H1 (cell line): ENCODE results near the gene EXOSC5. TPM values are rescaled to one million over a fixed set of nuclear protein-coding genes. Genes with fewer than 3 reads are reported as not detected.

ENCODE experiments used
- CTCF ChIA-PET: fragments of 300-600 bp; sonication (Branson Sonifier 250); formaldehyde crosslinking; loops from one replicate; lab custom pipeline; 2021; ENCODE audit not compliant: partially characterized antibody; lab: Charles Lee
- POLR2A ChIA-PET: fragments of 300-600 bp; sonication (Branson Sonifier 250); formaldehyde crosslinking; loops from one replicate; lab custom pipeline; 2021; ENCODE audit warnings: inconsistent platforms; ENCODE audit not compliant: partially characterized antibody; lab: Charles Lee
- DNase-seq, 2 experiments: peaks; one replicate each; pipeline versions ENCODE4 v3.0.0 to v3.0.0-alpha.2; 2010 to 2022; ENCODE audit warnings: low spot score in 2 of 2, low read depth in 1 of 2, mixed read lengths in 1 of 2
- FAIRE-seq: peaks from 2 replicates; lab custom pipeline; 2011; peaks lifted over from hg19 to GRCh38; lab: Jason Lieb, UNC
- H2AFZ ChIP-seq: 2 replicates; pipeline ENCODE4 v1.8.1; 2012; ENCODE audit warnings: low read length, inconsistent platforms
- H2AK5ac ChIP-seq: 2 replicates; pipeline ENCODE4 v1.6.1; 2013; ENCODE audit warnings: low read depth, low read length
- H2BK120ac ChIP-seq: replicated peaks from 2 replicates; pipeline ENCODE3; 2013; ENCODE audit warnings: low read depth, low read length, inconsistent platforms
- H2BK12ac ChIP-seq: 2 replicates; pipeline ENCODE4 v1.6.1; 2013; ENCODE audit warnings: low read depth, low read length
- H2BK15ac ChIP-seq: 2 replicates; pipeline ENCODE4 v1.6.1; 2013; ENCODE audit warnings: low read length
- H2BK20ac ChIP-seq: 2 replicates; pipeline ENCODE4 v1.6.1; 2013; ENCODE audit warnings: low read length
- H2BK5ac ChIP-seq: 2 replicates; pipeline ENCODE4 v1.6.1; 2013; ENCODE audit warnings: low read depth, low read length
- H3K14ac ChIP-seq: 2 replicates; pipeline ENCODE4 v1.6.1; 2013; ENCODE audit warnings: inconsistent platforms; ENCODE audit not compliant: insufficient read length
- H3K18ac ChIP-seq: 2 replicates; pipeline ENCODE4 v1.6.1; 2013; ENCODE audit warnings: low read length; ENCODE audit errors: extremely low read depth
- H3K23ac ChIP-seq: 2 replicates; pipeline ENCODE4 v1.6.1; 2013; ENCODE audit warnings: inconsistent platforms; ENCODE audit not compliant: insufficient read length
- H3K23me2 ChIP-seq: 2 replicates; pipeline ENCODE4 v1.6.1; 2013; ENCODE audit warnings: low read depth, low read length
- H3K27ac ChIP-seq: 2 replicates; pipeline ENCODE4 v1.6.1; 2011; ENCODE audit warnings: low read depth, low read length, inconsistent platforms
- H3K27me3 ChIP-seq, 4 experiments: replicated peaks in 1 of 4; 1 replicate in 1 of 4; 2 replicates in 3 of 4; pipeline versions ENCODE4 v1.6.1 to v1.8.1; 2011 to 2013; ENCODE audit warnings: low read length in 3 of 4, mild to moderate bottlenecking in 3 of 4, inconsistent platforms in 2 of 4, mixed read lengths in 2 of 4, moderate library complexity in 1 of 4; ENCODE audit not compliant: control insufficient read depth in 3 of 4, insufficient read depth in 3 of 4; ENCODE audit errors: extremely low read depth in 1 of 4
- H3K36me3 ChIP-seq, 4 experiments: 2 replicates each; pipeline versions ENCODE4 v1.6.1 to v1.8.1; 2011 to 2013; ENCODE audit warnings: mild to moderate bottlenecking in 4 of 4, low read length in 3 of 4, moderate library complexity in 2 of 4, control low read depth in 1 of 4, inconsistent platforms in 1 of 4; ENCODE audit not compliant: insufficient read depth in 4 of 4, control insufficient read depth in 2 of 4
- H3K4ac ChIP-seq: replicated peaks from 2 replicates; pipeline ENCODE3; 2013; ENCODE audit warnings: low read length, low read depth, mixed read lengths, inconsistent platforms; ENCODE audit not compliant: insufficient read length
- H3K4me1 ChIP-seq, 4 experiments: replicated peaks in 1 of 4; 1 replicate in 1 of 4; 2 replicates in 3 of 4; pipeline versions ENCODE4 v1.6.1 to v1.8.1; 2011 to 2013; ENCODE audit warnings: low read length in 3 of 4, inconsistent platforms in 2 of 4, mixed read lengths in 1 of 4; ENCODE audit not compliant: insufficient read depth in 4 of 4, control insufficient read depth in 3 of 4
- H3K4me2 ChIP-seq, 2 experiments: 2 replicates each; pipeline versions ENCODE4 v1.6.1 to v1.8.1; 2011 to 2013; ENCODE audit warnings: low read depth in 2 of 2, low read length in 2 of 2, control low read depth in 1 of 2, inconsistent platforms in 1 of 2, mild to moderate bottlenecking in 1 of 2; ENCODE audit not compliant: insufficient read depth in 1 of 2
- H3K4me3 ChIP-seq, 4 experiments: fragments of 200-600, 300-600 bp in 1 of 4; sonication (generic), shearing (Covaris generic), sonication (Bioruptor Twin) in 1 of 4; 2 replicates each; pipeline versions ENCODE4 v1.5.1 to v1.8.1; 2011 to 2016; ENCODE audit warnings: low read length in 4 of 4, low read depth in 3 of 4, control low read depth in 2 of 4, inconsistent platforms in 2 of 4, mild to moderate bottlenecking in 2 of 4, mixed read lengths in 1 of 4, moderate library complexity in 1 of 4; ENCODE audit not compliant: insufficient read depth in 2 of 4; ENCODE audit errors: extremely low read depth in 1 of 4
- H3K56ac ChIP-seq: replicated peaks from 2 replicates; pipeline ENCODE3; 2013; ENCODE audit warnings: low read depth, mild to moderate bottlenecking, mixed read lengths, low read length, inconsistent platforms; ENCODE audit not compliant: insufficient read length
- H3K79me1 ChIP-seq: 2 replicates; pipeline ENCODE4 v1.6.1; 2013; ENCODE audit warnings: low read depth, low read length, control low read depth
- H3K79me2 ChIP-seq, 2 experiments: 2 replicates each; pipeline versions ENCODE4 v1.6.1 to v1.8.1; 2012 to 2013; ENCODE audit warnings: low read length in 2 of 2, mild to moderate bottlenecking in 2 of 2, inconsistent platforms in 1 of 2; ENCODE audit not compliant: insufficient read depth in 2 of 2, control insufficient read depth in 1 of 2
- H3K9ac ChIP-seq, 4 experiments: replicated peaks in 1 of 4; 1 replicate in 1 of 4; 2 replicates in 3 of 4; pipeline versions ENCODE4 v1.6.1 to v1.8.1; 2011 to 2013; ENCODE audit warnings: low read depth in 3 of 4, low read length in 3 of 4, control low read depth in 2 of 4, mild to moderate bottlenecking in 2 of 4, moderate library complexity in 2 of 4, inconsistent platforms in 1 of 4; ENCODE audit errors: extremely low read depth in 1 of 4
- H3K9me3 ChIP-seq, 2 experiments: 2 replicates each; pipeline versions ENCODE4 v1.6.1 to v1.8.1; 2012 to 2013; ENCODE audit warnings: mild to moderate bottlenecking in 2 of 2, moderate library complexity in 2 of 2, control low read depth in 1 of 2, inconsistent platforms in 1 of 2, low read depth in 1 of 2, low read length in 1 of 2, mixed read lengths in 1 of 2; ENCODE audit not compliant: insufficient read depth in 2 of 2
- H4K20me1 ChIP-seq, 2 experiments: replicated peaks in 1 of 2; 2 replicates each; pipeline versions ENCODE3 to v1.8.1; 2011 to 2013; ENCODE audit warnings: inconsistent platforms in 2 of 2, low read length in 2 of 2, mild to moderate bottlenecking in 1 of 2; ENCODE audit not compliant: insufficient read depth in 2 of 2, control insufficient read depth in 1 of 2
- H4K5ac ChIP-seq: 2 replicates; pipeline ENCODE4 v1.6.1; 2013; ENCODE audit warnings: low read length, low read depth, mixed read lengths, inconsistent platforms; ENCODE audit not compliant: insufficient read length
- H4K8ac ChIP-seq: 2 replicates; pipeline ENCODE4 v1.8.0; 2013; ENCODE audit warnings: mild to moderate bottlenecking, moderate library complexity, low read length, inconsistent platforms; ENCODE audit not compliant: insufficient read depth; ENCODE audit errors: extremely low read depth
- H4K91ac ChIP-seq: replicated peaks from 2 replicates; pipeline ENCODE3; 2013; ENCODE audit warnings: low read length, mixed read lengths, inconsistent platforms; ENCODE audit not compliant: insufficient read length
- SIRT6 ChIP-seq: IDR thresholded peaks from one replicate; pipeline ENCODE4 v1.7.1; 2012; ENCODE audit warnings: low read length, inconsistent platforms
- SRF ChIP-seq: IDR thresholded peaks from 2 replicates; pipeline ENCODE4 v1.6.1; 2011; ENCODE audit warnings: mild to moderate bottlenecking, low read depth, low read length, moderate library complexity
- SUZ12 ChIP-seq: fragments of 200-600 bp; sonication (generic); IDR thresholded peaks from 2 replicates; pipeline ENCODE4 v1.6.1; 2012; ENCODE audit warnings: mild to moderate bottlenecking, inconsistent platforms, low read length, moderate library complexity, mixed read lengths
- WGBS, 2 experiments: shearing (Covaris generic) in 1 of 2; methylation state at CpG; one replicate each; pipeline versions ENCODE4 v1.1.6 to v1.1.7; 2013 to 2015; ENCODE audit warnings: low lambda C conversion rate in 2 of 2, mixed read lengths in 2 of 2, inconsistent platforms in 1 of 2, low coverage in 1 of 2, missing lambda C conversion rate in 1 of 2; ENCODE audit not compliant: insufficient replicate concordance in 2 of 2, insufficient coverage in 1 of 2, insufficient read length in 1 of 2; ENCODE audit errors: extremely low coverage in 1 of 2, missing lambda C conversion rate in 1 of 2; 5-methylcytosine and 5-hydroxymethylcytosine counted together
- polyA plus RNA-seq, 7 experiments: library from polyadenylated mRNA; depleted of rRNA in 3 of 7; stranded (reverse) in 5 of 7; unstranded in 2 of 7; fragments of >200 nt in 5 of 7; fragments of 200-250 nt in 2 of 7; gene quantifications; 1 replicate in 5 of 7; 2 replicates in 1 of 7; 4 replicates in 1 of 7; pipeline versions ENCODE4 v1.2.1 to v1.2.3, GENCODE V29; 2011 to 2013; ENCODE audit warnings: missing spikeins in 2 of 7, mixed read lengths in 2 of 7
- total RNA-seq: library from RNA; stranded (reverse); fragmentation: NEBNext Ultra II Directional; extraction: Animal tissue kit (Norgen Biotek cat#: 25700); gene quantifications from 2 replicates; pipeline ENCODE4 v1.2.1, GENCODE V29; 2021
- TF ChIP-seq, protein P1 (sequence below): IDR thresholded peaks from 2 replicates; pipeline ENCODE4 v1.6.1; 2011; ENCODE audit warnings: low read length, improper control_type of control experiment

Gene EXOSC5
- total and polyA plus RNA-seq, 2 of the 8 experiments (the other 6 are each of a cell fraction or from before 2014, with no cell fraction given): 56.2 to 92.8 TPM

DNA sequence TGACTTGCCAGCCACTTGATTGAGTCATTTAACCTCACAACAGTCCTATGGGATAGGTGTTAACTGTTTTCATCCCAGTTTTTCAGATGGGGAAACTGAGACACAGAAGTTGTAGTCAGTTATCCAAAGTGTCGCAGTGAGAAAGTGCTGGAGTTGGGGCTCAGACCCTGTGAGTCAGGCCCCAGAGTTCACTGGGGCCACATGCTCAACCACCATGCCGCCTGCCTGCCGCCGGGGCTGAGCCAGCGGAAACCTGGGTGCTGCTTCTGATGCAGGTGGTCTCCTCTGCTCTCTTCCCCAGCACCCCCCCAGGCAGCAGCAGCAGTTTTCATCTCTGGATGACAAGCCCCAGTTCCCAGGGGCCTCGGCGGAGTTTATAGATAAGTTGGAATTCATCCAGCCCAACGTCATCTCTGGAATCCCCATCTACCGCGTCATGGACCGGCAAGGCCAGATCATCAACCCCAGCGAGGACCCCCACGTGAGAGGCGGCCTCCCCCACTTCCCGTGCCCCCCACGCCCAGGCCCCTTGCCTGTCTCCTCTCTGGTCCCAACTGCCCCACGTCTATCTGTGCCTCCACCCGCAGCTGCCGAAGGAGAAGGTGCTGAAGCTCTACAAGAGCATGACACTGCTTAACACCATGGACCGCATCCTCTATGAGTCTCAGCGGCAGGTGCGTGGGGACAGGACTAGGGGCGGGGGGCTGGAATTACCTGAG is 13.3 kb upstream of the EXOSC5 start:
- CTCF ChIA-PET: interaction anchor here (1.0 to 4.9 kb wide), 4 partner anchors 8 to 97 kb away, joined by 3 to 34 read pairs (median 3); partner anchors contain the start of gene B3GNT8
- DNase-seq: no peak
- no peak overlapping the region for H3K4me2 ChIP-seq
- no peak overlapping the region for H3K18ac ChIP-seq
- H3K14ac ChIP-seq: no peak overlapping the region
- 92% methylated on average over 19 of the region's 23 CpGs; no CpG with 5 or more reads in 1 of the 2 experiments for WGBS, 2 experiments
- no peak overlapping the region for H4K91ac ChIP-seq
- H2AFZ ChIP-seq: no peak overlapping the region
- no peaks in the 10 kb centered on the region for H3K23me2 ChIP-seq
- H2BK120ac ChIP-seq: no peak overlapping the region
- H3K4me1 ChIP-seq: peaks cover 0 to 5% (median 1%) of the 10 kb centered on the region in 4 experiments; a peak in 5 of 7 replicates
- no peaks in the 10 kb centered on the region for H3K9me3 ChIP-seq
- H3K27me3 ChIP-seq: no peaks in the 10 kb centered on the region; a peak in 1 of 7 replicates
- no peak overlapping the region for H3K4ac ChIP-seq
- no peaks in the 10 kb centered on the region for H3K79me2 ChIP-seq
- H4K8ac ChIP-seq: no peak overlapping the region
- POLR2A ChIA-PET: interaction anchor here (1.3 to 1.4 kb wide), 3 partner anchors 14 to 29 kb away, joined by 4 read pairs; partner anchors contain the start of gene DMAC2
- no peak overlapping the region for H3K27ac ChIP-seq
- no peak overlapping the region for H2BK5ac ChIP-seq
- no peak overlapping the region for H2BK12ac ChIP-seq
- peaks cover 0 to 5% of the 10 kb centered on the region in 2 experiments for H4K20me1 ChIP-seq
- no peak overlapping the region for H4K5ac ChIP-seq
- no peak overlapping the region for H3K23ac ChIP-seq
- no peak overlapping the region for H2BK15ac ChIP-seq
- H3K9ac ChIP-seq: no peak overlapping the region
- peaks cover 2 to 7% (median 3%) of the 10 kb centered on the region in 4 experiments; a peak in 4 of 8 replicates for H3K36me3 ChIP-seq
- no peak for FAIRE-seq
- no peaks in the 10 kb centered on the region for H3K79me1 ChIP-seq
- no peak overlapping the region for H2AK5ac ChIP-seq
- H2BK20ac ChIP-seq: no peak overlapping the region
- no peak for TF ChIP-seq SRF
- TF ChIP-seq, protein P1, sequence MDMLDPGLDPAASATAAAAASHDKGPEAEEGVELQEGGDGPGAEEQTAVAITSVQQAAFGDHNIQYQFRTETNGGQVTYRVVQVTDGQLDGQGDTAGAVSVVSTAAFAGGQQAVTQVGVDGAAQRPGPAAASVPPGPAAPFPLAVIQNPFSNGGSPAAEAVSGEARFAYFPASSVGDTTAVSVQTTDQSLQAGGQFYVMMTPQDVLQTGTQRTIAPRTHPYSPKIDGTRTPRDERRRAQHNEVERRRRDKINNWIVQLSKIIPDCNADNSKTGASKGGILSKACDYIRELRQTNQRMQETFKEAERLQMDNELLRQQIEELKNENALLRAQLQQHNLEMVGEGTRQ: no peak
- no peak for TF ChIP-seq SUZ12
- TF ChIP-seq SIRT6: no peak
- H3K4me3 ChIP-seq: no peak overlapping the region
- no peak overlapping the region for H3K56ac ChIP-seq
